HepG2 (cell line): ENCODE results near the gene DLG4. TPM values are rescaled to one million over a fixed set of nuclear protein-coding genes. Genes with fewer than 3 reads are reported as not detected.

Source experiments
- GABPA ChIP-seq, 2 experiments: IDR thresholded peaks; 2 replicates each; pipeline ENCODE4 v1.6.1; 2011 to 2016; ENCODE audit warnings: low read depth in 2 of 2, low read length in 1 of 2, missing biosample characterization in 1 of 2, missing genetic modification characterization in 1 of 2
- MAZ ChIP-seq, 2 experiments: sonication (generic) in 1 of 2; formaldehyde crosslinking in 1 of 2; IDR thresholded peaks; 2 replicates each; pipeline versions ENCODE4 v1.5.0 to v1.6.1; 2012 to 2020; ENCODE audit warnings: low read depth in 2 of 2, mild to moderate bottlenecking in 2 of 2, borderline replicate concordance in 1 of 2, improper control_type of control experiment in 1 of 2, low read length in 1 of 2, missing genetic modification reagents in 1 of 2, moderate library complexity in 1 of 2
- MTF1 ChIP-seq: sonication (generic); formaldehyde crosslinking; IDR thresholded peaks from 2 replicates; pipeline ENCODE4 v1.5.0; 2020; ENCODE audit warnings: missing genetic modification reagents
- MXI1 ChIP-seq: IDR thresholded peaks from 3 replicates; pipeline ENCODE4 v1.6.1; 2012; ENCODE audit warnings: low read depth, low read length, inconsistent platforms, borderline replicate concordance
- PCBP1 ChIP-seq: fragments of 200-400 bp; formaldehyde crosslinking; IDR thresholded peaks from 2 replicates; pipeline ENCODE4 v1.6.1; 2017; ENCODE audit warnings: mild to moderate bottlenecking, low read depth, low read length, borderline replicate concordance
- SP4 ChIP-seq: sonication (generic); formaldehyde crosslinking; IDR thresholded peaks from 2 replicates; pipeline ENCODE4 v1.8.1; 2023; ENCODE audit warnings: mild to moderate bottlenecking, missing genetic modification reagents
- SRF ChIP-seq: IDR thresholded peaks from 2 replicates; pipeline ENCODE4 v1.6.1; 2011; ENCODE audit warnings: mild to moderate bottlenecking, low read depth, low read length, moderate library complexity
- TARDBP ChIP-seq: sonication (generic); formaldehyde crosslinking; IDR thresholded peaks from 2 replicates; pipeline ENCODE4 v1.8.0; 2022; ENCODE audit warnings: mild to moderate bottlenecking, missing genetic modification reagents
- XRCC5 ChIP-seq: fragments of 200-400 bp; formaldehyde crosslinking; optimal IDR thresholded peaks from 2 replicates; pipeline ENCODE3; 2017; ENCODE audit warnings: mild to moderate bottlenecking, low read length
- ZNF205 ChIP-seq: IDR thresholded peaks from 2 replicates; pipeline ENCODE4 v1.6.1; 2018; ENCODE audit warnings: missing biosample characterization, missing genetic modification reagents
- ZNF44 ChIP-seq: sonication (generic); formaldehyde crosslinking; IDR thresholded peaks from 2 replicates; pipeline ENCODE4 v1.5.1; 2020; ENCODE audit warnings: mild to moderate bottlenecking, missing genetic modification reagents
- ZNF777 ChIP-seq: sonication (generic); formaldehyde crosslinking; IDR thresholded peaks from 2 replicates; pipeline ENCODE4 v1.4.0; 2020; ENCODE audit warnings: missing genetic modification reagents
- ZNF788 ChIP-seq: sonication (generic); formaldehyde crosslinking; IDR thresholded peaks from 2 replicates; pipeline ENCODE4 v1.5.0; 2020; ENCODE audit warnings: mild to moderate bottlenecking, missing genetic modification reagents, borderline replicate concordance
- polyA plus RNA-seq, 8 experiments: library from polyadenylated mRNA; depleted of rRNA in 3 of 8; stranded (reverse) in 7 of 8; unstranded in 1 of 8; fragments of >200 nt; fragmentation: Illumina TruSeq in 4 of 8; extraction: Trizol in 4 of 8; gene quantifications; 2 replicates each; pipeline versions ENCODE4 v1.2.1 to v1.2.3, GENCODE V29; 2011 to 2016; ENCODE audit warnings: low read depth in 4 of 8, missing spikeins in 1 of 8, mixed read lengths in 1 of 8; ENCODE audit not compliant: insufficient read depth in 1 of 8
- total RNA-seq, 5 experiments: library from RNA; depleted of rRNA; stranded (reverse); fragments of >200 nt; fragmentation: Illumina TruSeq; extraction: Trizol; gene quantifications; 2 replicates each; pipeline ENCODE4 v1.2.3, GENCODE V29; 2016; ENCODE audit warnings: low read depth in 1 of 5
- TF ChIP-seq, protein P1 (sequence below): sonication (generic); formaldehyde crosslinking; IDR thresholded peaks from 2 replicates; pipeline ENCODE4 v1.4.0; 2020; ENCODE audit warnings: missing genetic modification reagents, borderline replicate concordance
- TF ChIP-seq, protein P2 (sequence below): sonication (generic); formaldehyde crosslinking; IDR thresholded peaks from 2 replicates; pipeline ENCODE4 v1.5.0; 2020; ENCODE audit warnings: mild to moderate bottlenecking, missing genetic modification reagents, moderate library complexity
- TF ChIP-seq, protein P3 (sequence below): sonication (generic); IDR thresholded peaks from 2 replicates; pipeline ENCODE4 v1.6.1; 2016; ENCODE audit warnings: low read depth, borderline replicate concordance
- TF ChIP-seq, protein P4 (sequence below): IDR thresholded peaks from 2 replicates; pipeline ENCODE4 v1.6.1; 2016; ENCODE audit warnings: low read depth
- TF ChIP-seq, protein P5 (sequence below): sonication (generic); formaldehyde crosslinking; IDR thresholded peaks from 2 replicates; pipeline ENCODE4 v1.4.0; 2020; ENCODE audit warnings: missing genetic modification reagents
- TF ChIP-seq, protein P6 (sequence below): sonication (generic); formaldehyde crosslinking; IDR thresholded peaks from 2 replicates; pipeline ENCODE4 v1.4.0; 2020; ENCODE audit warnings: mild to moderate bottlenecking, missing genetic modification reagents

The DLG4 gene
- total and polyA plus RNA-seq, 2 of the 13 experiments (the other 11 are each of a cell fraction or from before 2014, with no cell fraction given) = 0.71 to 4.3 TPM

DNA sequence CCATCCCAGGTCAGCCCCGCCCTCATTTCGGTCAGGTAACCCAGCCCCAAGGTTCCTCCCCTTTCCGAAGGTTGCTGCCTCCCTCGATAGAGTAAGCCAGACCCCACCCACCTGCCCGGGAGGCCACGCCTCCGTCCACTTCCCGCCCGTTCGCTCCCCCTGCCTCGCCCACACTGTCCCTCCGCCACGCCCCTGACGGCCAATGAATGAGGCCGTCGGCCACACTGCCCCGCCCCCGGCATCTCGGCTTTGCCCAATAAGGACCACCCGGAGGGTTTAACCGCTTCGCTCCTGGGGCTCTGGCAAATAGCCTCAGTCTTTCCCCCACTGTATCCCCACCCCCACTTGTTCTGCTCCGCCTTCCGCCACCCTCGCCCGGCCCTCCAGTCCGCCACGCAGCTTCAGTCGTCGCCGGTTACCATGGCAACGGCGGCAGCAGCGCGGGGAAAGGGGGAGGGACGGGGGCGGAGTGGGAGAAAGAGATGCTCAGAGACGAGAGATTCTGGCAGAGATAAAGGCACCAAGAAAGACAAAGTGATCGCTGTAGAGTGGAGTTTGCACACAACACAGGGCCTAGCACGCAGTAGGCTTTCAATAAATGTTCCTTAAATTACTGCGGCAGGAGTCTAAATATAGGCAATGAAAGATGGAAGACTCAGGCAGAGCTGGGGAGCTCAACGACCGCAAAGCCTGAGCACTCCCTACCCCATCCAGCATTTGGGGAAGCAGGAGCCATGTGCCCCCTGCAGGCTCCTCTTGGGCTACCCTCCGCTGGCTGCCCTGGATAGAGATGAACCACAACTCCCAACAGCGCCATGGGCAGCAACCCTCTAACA is 5.1 kb downstream of the DLG4 start (continued):
- TF ChIP-seq MAZ (IDR thresholded peaks at IDR 0.05; ENCODE audit: borderline replicate concordance, low read depth, low read length) = peak; percentile 66; the same call in 1 of the 2 replicates
- TF ChIP-seq MAZ (CRISPR knock-in tag; IDR thresholded peaks at IDR 0.05; ENCODE audit: low read depth) = peak; percentile 8
- no peak for TF ChIP-seq MTF1 (CRISPR knock-in tag)
- TF ChIP-seq, protein P1, sequence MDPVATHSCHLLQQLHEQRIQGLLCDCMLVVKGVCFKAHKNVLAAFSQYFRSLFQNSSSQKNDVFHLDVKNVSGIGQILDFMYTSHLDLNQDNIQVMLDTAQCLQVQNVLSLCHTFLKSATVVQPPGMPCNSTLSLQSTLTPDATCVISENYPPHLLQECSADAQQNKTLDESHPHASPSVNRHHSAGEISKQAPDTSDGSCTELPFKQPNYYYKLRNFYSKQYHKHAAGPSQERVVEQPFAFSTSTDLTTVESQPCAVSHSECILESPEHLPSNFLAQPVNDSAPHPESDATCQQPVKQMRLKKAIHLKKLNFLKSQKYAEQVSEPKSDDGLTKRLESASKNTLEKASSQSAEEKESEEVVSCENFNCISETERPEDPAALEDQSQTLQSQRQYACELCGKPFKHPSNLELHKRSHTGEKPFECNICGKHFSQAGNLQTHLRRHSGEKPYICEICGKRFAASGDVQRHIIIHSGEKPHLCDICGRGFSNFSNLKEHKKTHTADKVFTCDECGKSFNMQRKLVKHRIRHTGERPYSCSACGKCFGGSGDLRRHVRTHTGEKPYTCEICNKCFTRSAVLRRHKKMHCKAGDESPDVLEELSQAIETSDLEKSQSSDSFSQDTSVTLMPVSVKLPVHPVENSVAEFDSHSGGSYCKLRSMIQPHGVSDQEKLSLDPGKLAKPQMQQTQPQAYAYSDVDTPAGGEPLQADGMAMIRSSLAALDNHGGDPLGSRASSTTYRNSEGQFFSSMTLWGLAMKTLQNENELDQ (CRISPR knock-in tag) = no peak
- TF ChIP-seq, protein P2, sequence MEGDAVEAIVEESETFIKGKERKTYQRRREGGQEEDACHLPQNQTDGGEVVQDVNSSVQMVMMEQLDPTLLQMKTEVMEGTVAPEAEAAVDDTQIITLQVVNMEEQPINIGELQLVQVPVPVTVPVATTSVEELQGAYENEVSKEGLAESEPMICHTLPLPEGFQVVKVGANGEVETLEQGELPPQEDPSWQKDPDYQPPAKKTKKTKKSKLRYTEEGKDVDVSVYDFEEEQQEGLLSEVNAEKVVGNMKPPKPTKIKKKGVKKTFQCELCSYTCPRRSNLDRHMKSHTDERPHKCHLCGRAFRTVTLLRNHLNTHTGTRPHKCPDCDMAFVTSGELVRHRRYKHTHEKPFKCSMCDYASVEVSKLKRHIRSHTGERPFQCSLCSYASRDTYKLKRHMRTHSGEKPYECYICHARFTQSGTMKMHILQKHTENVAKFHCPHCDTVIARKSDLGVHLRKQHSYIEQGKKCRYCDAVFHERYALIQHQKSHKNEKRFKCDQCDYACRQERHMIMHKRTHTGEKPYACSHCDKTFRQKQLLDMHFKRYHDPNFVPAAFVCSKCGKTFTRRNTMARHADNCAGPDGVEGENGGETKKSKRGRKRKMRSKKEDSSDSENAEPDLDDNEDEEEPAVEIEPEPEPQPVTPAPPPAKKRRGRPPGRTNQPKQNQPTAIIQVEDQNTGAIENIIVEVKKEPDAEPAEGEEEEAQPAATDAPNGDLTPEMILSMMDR (CRISPR knock-in tag) = peak; percentile 79
- TF ChIP-seq SRF = peak; percentile 59
- TF ChIP-seq TARDBP (CRISPR knock-in tag) = 0 out of 2 replicates have a peak, but pooled peaks have one; percentile 39
- TF ChIP-seq, protein P3, sequence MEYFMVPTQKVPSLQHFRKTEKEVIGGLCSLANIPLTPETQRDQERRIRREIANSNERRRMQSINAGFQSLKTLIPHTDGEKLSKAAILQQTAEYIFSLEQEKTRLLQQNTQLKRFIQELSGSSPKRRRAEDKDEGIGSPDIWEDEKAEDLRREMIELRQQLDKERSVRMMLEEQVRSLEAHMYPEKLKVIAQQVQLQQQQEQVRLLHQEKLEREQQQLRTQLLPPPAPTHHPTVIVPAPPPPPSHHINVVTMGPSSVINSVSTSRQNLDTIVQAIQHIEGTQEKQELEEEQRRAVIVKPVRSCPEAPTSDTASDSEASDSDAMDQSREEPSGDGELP = no peak
- 0 out of 2 replicates have a peak, but pooled peaks have one; percentile 75 for TF ChIP-seq PCBP1
- TF ChIP-seq XRCC5 = peak; percentile 24
- 0 out of 3 replicates have a peak, but pooled peaks have one; percentile 2 for TF ChIP-seq MXI1
- no peak for TF ChIP-seq ZNF205 (CRISPR knock-in tag)
- TF ChIP-seq, protein P4, sequence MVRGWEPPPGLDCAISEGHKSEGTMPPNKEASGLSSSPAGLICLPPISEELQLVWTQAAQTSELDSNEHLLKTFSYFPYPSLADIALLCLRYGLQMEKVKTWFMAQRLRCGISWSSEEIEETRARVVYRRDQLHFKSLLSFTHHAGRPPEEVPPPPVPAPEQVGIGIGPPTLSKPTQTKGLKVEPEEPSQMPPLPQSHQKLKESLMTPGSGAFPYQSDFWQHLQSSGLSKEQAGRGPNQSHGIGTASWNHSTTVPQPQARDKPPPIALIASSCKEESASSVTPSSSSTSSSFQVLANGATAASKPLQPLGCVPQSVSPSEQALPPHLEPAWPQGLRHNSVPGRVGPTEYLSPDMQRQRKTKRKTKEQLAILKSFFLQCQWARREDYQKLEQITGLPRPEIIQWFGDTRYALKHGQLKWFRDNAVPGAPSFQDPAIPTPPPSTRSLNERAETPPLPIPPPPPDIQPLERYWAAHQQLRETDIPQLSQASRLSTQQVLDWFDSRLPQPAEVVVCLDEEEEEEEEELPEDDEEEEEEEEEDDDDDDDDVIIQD (CRISPR knock-in tag) = 0 out of 2 replicates have a peak, but pooled peaks have one; percentile 22
- TF ChIP-seq, protein P5, sequence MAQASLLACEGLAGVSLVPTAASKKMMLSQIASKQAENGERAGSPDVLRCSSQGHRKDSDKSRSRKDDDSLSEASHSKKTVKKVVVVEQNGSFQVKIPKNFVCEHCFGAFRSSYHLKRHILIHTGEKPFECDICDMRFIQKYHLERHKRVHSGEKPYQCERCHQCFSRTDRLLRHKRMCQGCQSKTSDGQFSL (CRISPR knock-in tag) = no peak
- TF ChIP-seq ZNF44 = no peak; the same call in 1 of the 2 replicates
- no peak for TF ChIP-seq GABPA (IDR thresholded peaks at IDR 0.05; ENCODE audit: low read depth, low read length)
- peak; percentile 55 for TF ChIP-seq GABPA (CRISPR knock-in tag; IDR thresholded peaks at IDR 0.05; ENCODE audit: low read depth)
- TF ChIP-seq ZNF788 (CRISPR knock-in tag) = peak; percentile 54; the same call in 1 of the 2 replicates
- TF ChIP-seq SP4 (CRISPR knock-in tag) = peak; percentile 96
- TF ChIP-seq ZNF777 = no peak
- TF ChIP-seq, protein P6, sequence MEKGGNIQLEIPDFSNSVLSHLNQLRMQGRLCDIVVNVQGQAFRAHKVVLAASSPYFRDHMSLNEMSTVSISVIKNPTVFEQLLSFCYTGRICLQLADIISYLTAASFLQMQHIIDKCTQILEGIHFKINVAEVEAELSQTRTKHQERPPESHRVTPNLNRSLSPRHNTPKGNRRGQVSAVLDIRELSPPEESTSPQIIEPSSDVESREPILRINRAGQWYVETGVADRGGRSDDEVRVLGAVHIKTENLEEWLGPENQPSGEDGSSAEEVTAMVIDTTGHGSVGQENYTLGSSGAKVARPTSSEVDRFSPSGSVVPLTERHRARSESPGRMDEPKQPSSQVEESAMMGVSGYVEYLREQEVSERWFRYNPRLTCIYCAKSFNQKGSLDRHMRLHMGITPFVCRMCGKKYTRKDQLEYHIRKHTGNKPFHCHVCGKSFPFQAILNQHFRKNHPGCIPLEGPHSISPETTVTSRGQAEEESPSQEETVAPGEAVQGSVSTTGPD (CRISPR knock-in tag) = no peak
